IPS-NIHi7 (cell line): ENCODE data around the gene PSMD5.
A peak's percentile ranks its signal among the peaks of the same experiment; 100 is the strongest.
"Not testable (repeated sequence)": the region's sequence is repeated elsewhere in the genome, so short reads cannot be mapped to it uniquely, and the experiment has no call there.

Source experiments
- DNase-seq: peaks from one replicate; pipeline ENCODE4 v3.0.0; 2012; ENCODE audit warnings: mixed read lengths; ENCODE audit errors: extremely low spot score

The PSMD5 gene

DNA sequence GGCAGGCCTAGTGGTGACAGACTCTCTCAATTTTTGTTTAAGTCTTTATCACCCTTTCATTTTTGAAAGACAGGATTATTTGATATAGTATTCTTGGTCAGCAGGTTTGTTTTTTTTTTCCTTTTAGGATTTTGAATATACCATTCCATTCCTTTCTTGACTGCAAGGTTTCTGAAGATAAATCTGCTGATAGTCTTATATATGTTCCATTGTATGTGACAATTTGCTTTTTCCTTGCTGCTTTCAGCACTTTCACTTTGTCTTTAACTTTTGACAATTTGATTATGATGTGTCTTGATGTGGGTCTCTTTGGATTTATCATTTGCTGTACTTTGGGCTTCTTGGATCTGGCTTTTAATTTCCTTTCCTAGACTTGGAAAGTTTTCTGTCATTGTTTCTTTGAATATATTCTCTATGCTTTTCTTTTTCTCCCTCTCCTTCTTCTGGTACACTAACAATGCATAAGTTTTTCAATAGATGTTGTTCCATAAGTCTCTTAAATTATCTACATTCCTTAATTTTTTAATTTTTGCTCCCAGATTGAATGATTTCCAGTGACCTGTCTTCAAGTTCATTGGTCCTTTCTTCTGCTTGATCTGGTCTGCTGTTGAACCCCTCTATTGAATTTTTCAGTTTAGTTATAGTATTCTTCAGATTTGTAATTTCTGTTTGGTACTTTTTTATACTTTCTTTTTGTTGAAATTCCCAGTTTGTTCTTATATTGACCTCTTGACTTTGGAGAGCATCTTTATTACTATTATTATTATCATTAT, 34.9 kb downstream of the PSMD5 start:
- no peak for DNase-seq

DNA sequence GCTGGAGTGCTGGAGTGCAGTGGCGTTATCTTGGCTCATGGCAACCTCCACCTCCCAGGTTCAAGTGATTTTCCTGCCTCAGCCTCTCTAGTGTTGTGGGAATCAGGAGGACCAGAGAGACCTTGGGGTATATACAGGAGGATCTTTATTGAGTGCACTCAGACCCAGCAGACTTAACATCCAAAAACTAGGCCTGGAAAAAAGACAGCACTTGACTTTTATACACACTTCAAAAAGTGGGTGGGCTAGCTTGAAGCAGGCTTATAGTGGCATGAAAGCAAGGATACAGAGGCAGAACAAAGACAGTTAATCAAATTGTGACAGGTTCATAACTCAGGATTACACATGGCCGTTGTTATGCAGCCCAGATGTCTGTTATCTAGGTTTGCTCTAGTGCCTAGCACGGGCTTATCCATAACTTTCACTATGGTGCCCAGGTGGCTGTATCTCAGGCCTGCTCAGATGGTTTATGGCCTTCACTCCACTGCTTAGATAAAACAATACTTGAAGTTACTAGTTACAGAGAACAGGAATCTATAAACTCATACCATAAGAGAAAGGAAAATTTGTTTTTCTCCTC, 37.8 kb downstream of the PSMD5 start:
- not testable (repeated sequence) for DNase-seq

DNA sequence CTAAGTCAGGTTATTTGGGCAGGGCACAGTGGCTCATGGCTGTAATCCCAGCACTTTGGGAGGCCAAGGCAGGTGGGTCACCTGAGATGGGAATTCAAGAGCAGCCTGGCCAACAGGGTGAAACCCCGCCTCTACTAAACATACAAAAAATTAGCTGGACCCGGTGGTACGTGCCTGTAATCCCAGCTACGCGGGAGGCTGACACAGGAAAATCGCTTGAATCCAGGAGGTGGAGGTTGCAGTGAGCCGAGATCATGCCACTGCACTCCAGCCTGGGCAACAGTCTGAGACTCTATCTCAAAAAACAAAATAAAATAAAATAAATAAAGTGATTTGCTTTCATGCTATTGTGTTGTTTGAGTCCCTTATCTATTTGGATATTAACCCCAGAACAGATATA, 41.3 kb downstream of the PSMD5 start:
- no peak for DNase-seq

DNA sequence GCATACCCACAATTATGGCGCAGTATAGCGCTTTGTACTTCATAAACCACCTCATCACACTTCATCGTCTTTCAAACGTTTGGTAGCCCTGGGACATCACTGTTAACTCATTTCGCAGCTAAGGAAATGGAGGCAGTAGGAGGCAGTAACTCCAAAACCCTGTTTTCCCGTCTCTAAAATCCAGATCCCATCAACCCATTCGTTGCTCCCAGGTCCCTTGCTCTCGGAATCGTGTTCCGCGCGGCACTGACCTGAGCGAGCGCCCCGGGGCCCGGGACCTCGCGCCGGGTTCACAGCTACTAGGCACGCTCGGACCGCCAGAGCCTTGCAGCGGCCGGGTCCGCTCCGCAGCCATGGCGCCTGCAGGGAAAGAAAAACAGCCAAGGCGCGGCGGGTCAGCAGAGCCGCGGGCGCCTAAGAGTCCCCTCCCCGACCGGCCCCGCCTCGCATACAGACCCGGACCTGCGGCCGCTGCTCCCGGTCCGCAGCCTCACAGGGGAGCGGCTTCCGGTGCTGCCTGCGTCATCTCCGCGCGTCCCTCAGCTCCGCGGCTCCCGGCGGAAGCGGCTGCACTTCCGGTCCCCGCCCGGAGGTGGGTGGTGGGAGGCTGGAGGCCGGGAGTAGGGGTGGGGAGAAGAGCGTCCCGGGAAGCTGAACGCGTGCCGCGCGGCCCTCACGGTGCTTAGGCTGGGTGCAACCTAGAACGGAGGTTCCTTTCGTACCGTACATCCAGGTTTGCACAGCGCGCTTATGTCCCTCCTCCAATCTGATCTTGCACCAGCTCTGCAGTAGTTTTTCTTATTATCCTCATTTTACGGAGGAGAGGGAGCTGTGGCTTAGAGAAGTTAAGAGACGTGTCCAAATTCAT, 49.6 kb downstream of the PSMD5 start, which contains the start of gene FBXW2:
Gene FBXW2, minus strand, starts transcription at position 519 of the 868 bp plus-strand sequence. CDS start 5,158 bp downstream, outside the sequence.
- peak; percentile 98 for DNase-seq

DNA sequence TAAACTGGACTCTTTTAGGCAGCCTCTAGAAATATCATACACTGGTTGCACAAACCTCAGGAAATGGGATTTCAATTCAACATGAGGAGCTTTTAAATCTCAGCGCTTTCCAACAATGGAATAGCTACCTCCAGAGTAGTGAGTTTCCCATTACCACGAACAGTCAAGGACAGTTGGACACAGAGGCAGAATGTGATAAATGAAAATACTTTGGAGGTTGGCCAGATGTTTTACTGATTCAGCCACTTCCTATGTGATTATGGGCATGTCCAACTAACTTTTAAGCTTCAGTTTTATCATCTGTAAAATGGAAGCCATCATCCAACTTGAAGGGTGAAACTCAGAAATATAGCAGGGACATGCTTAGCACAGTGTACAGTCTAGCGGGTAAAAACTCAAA, 51.6 kb downstream of the PSMD5 start:
- no peak for DNase-seq

DNA sequence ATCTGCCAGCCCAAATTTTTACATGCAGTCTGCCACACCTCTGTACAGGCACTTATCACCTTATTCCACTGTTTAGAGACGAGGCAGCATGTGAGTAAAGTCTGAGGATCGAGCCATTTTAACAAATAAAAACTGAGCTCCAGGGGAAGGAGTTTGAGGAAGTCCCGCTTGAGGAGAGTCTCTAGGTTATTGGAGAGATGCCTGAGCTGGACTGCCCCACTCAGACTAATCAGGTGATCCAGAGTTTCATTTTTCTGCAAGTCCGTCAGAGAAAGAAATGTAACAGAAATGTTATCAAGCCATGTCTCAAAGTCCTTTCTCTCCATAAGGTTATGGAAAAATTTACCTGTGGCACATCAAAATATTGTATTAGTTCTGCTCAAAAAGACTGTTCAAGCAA, 54.8 kb downstream of the PSMD5 start:
- DNase-seq: no peak

DNA sequence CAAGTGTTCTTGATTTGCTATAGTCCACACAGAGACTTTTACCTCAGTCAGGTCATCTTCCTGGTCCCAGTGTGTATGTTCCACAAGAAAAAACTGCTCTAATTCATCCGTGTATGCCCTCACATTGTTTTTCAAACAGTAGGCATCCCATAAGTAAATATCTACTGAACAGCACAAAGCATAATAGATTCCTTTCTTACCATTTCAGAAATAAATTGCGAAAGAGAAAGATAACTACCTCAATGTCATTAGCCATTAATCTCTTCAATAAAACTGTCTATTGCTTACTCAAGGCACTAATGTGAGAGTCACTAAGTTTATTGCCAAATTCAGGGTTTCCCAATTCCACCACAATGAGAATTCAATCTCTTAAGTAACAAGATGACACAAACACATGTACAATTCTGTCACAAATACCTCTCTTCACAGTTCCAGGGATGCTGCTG, 59.1 kb downstream of the PSMD5 start:
- no peak for DNase-seq

DNA sequence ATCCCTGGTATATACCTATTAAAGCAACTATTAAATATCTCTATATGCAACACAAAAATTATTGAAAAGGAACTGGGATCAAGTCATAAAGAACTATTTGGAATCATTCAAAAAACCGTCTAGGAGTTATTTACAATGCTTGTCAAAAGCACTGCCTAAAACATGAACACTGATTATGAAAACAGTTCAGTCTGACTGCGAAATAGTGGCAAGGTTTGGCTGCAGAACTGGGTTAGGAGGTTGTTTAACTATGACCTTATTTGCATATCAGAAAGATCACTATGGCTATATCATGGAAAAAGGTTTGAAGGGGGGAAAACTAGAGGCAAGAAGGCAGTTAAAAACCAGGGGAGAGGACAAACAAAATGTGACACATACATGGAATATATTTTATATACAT, 61.5 kb downstream of the PSMD5 start:
- DNase-seq: no peak

DNA sequence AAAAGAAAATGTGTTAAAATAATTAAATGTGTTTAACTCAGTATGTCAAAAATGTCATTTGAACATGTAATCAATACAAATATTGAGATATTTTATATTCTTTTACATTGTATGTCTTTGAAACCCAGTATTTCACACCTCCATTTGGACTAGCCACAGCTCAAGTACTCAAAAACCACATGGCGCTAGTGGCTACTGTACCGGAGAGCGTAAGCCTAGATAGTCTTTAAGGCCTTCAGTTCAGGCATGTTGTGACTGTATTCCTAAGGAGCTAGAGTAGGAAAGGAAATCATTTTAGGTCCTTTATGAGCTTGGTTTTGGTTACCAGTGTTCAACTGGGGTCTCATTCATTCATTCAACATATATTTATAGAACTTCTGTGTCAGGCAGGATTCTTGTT, 62.4 kb downstream of the PSMD5 start:
- no peak for DNase-seq

DNA sequence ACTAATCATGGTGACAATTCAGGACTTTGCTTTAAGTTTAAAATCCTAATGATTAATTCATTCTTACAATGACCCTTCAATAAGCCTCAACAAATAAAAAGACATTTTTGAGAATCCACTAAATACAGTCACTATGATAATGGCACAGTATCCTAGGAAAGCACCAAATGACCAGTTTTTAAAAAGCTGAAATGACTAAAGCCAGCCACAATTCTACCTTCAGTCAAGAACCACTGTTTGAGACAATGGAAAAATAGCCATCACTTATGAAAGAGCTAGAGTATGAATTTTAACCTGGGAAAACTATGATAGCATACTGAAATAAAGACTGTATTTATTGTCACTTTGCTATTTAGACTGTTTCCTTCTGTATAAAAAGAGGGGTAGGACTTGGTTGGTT, 63.5 kb downstream of the PSMD5 start:
- DNase-seq: no peak

DNA sequence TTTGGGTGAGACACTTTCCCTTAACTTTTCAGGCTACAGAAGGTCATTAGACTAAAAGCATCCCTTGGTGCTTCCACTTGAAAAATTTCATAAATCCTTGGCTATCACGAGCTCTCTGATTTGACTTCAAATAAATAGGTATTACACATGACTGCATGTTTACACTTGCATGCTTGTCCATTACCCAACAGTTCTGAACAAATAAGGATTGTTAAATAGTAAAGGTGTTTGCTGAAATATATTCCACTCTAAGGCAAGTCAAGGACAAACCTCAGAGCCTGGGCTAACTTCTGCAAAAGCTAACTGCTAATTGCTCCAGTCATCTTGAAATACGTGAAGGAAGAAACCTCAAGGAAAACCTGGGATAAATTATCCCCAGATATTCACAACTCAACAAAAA, 64.0 kb downstream of the PSMD5 start:
- DNase-seq: no peak

DNA sequence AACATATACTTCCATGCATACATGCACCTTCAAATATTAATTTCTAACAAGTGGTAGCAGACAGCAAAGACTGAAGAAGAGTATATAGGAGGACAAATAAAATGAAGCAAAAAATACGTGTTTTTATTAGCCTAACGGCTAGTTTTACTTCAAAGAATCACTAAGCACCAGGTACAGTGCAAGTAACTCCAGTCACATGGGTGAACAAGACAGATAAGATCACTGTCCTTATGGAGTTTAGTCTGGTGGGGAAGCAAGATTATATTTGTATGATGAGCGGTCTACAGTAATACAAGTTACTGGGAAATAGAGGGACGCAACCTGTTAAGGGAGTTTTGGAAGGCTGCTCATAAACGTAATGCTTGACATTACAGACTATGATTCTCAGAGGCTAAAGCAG, 65.5 kb downstream of the PSMD5 start:
- no peak for DNase-seq

DNA sequence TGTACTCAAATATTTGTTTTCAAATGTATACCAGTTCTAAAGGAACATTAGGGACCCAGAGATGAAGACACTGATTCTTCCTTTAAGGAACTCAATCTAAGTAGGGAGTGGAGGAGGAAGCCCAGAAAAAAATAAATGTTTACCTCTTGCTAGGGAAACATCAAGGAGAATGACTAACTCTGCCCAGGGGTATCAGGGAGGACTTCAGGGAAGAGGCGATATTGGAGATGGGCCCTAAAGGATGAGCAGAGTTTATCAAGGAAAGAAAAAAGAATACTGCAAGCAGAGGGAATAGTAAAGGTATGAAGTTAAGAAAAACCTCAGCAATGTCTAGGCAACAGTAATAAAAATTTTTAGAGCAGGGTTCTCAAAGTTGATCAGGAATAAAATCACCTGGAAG, 65.9 kb downstream of the PSMD5 start:
- no peak for DNase-seq

DNA sequence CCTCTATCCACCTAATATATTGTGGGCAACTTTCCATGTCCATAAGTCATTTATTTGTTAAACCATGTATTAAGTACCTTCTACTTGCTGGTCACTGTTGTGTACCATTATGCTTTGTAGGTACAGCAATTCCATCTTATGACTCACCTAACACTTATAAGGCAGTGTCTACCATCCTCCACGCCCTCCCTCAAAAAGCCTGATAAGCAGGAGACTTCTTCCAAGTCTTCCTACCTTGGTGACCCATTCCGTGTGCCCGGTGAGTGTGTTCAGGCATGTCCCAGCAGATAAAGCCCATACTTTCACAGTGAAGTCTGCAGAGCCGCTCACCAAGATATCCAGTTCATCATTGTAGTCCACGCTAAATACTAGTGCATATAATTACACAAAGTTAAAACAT, 66.9 kb downstream of the PSMD5 start:
- DNase-seq: no peak

DNA sequence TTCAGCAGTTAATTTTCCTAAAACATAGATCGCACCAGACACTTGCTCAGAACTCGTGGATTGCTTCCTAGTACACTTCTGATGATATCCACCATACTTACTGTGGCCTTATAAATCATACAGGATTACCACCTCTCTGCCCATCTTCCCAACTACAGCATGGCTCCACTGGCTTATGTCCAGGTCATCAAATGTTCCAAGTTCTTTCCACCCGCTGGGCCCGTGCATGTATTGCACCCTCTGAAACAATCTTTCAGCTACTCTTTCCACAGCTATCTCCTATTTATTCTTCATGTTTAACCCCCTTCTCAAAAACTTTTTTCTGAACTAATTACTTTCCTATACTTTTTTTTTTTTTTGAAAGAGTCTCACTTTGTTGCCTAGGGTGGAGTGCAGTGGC, 68.0 kb downstream of the PSMD5 start:
- DNase-seq: no peak

DNA sequence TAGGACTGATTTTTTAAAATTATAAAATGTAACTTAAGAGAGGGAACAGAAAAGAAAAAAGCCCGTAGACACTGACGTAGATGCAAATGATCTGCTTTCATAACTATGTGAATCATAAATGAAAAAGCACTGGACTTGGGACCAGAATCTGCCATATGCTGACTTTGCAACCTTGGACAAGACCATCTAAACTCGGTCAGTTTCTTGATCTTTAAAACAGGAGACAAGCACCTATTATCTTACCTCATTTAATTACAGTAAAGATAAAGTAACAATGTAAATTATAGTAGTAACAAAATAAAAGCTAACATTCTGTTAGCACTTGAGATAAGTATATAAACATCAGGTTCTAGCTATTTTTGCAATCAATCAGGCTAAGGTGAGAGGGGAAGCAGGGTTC, 69.5 kb downstream of the PSMD5 start:
- no peak for DNase-seq

DNA sequence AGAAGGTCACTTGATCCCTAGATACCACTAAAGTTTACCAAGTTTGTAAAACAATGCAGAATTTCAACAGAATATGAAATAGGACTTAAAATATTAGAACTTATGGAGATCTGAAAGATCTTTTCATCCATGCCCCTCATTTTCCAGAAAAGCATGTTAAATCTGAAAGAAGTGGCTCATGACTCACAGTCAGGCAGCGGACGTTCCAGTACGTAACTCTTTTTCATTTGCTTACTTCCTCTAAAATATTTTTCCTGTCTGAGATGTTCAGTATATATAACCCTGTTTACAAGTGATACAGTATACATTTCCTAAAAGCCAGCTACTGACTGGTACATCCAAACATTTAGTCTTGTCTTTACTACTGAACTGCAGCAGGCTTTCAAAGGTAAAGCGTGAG, 71.8 kb downstream of the PSMD5 start:
- no peak for DNase-seq

DNA sequence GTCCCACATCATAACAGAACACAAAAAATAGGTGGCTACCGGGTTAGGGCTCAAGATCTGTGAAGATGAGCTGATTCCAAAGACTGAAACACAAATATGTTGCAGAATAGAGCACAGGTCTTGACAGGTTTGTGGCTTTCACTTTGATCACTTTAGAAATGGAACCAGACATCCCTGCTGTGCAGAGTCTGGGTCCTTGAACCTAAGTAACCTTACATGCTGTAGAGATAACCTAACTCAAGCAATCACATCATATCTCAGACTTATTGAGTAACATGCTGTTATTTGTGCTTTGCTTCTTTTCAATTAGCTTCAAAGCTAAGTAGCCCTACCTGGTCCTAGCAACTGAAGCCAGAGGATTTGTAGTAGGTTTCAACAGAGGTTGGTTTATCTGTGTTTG, 73.8 kb downstream of the PSMD5 start:
- no peak for DNase-seq

DNA sequence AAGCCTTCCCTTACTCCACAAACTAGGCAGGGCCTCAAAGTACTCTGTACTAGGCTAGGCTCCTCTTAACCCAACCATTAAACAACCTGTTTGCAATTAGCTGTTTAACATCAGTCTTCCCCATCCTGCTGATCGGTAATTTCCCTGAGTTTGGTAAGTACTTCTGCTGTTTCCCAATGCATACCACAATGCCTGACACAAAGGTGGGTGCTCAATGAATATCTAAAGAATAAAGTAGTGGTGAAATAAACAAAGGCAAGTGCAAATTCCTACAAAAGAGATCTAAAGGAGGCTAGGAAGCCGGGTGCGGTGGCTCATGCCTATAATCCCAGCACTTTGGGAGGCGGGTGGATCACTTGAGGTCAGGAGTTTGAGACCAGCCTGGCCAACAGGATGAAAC, 74.5 kb downstream of the PSMD5 start:
- no peak for DNase-seq

DNA sequence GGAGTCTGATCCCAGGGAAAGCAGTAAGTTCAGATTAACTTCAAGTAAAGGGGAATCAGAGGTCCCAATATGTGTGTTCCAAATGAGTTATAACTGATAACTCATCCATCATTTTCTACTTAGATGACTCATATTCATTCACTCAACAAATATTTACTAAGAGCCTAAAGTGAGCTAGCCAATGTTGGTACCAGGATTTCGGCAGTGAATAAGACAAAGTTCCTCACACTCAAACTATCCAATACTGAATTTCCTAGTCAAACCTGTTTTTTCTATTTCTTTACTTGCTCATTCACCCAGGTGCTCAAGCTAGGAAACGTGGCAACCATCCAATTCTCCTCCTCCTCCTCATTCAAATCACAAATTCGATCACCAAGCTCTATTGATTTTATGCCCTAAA, 75.3 kb downstream of the PSMD5 start:
- DNase-seq: no peak
